Measurements from ENCODE around the gene DLL3.

DNA sequence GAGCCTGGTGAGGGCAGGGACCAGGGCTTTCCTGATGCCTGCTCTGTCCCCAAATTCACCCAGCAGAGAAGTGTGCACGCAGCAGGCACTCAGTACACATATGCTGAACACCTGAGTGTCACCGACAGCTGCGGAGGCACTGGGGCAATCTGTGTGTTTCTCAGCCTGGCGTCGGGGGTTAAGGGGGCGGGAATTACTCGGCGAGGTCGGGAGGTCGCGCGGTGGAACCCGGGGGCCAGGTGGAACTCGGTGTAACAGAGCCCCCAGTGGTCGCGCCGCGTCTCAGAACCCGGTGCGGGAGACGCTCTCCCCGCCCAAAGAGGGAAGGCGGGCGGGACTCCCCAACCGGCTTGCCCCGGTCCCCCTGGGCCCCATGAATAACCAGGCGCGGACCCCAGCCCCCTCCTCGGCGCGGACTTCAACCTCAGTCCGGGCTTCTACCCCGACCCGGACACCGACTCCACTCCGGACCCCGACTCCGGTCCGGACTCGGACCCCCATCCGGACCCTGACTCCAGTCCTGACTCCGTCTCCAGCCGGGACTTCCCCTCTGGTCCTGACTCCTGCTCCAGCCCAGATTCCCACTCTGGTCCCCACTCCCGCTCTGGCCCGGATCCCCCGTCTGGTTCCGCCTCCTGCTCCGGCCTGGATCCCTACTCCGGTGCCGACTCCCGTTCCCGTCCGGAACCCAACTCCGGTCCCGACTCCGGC lies 16.2 kb downstream of the DLL3 start, which contains the start of gene SELENOV:
- TF ChIP-seq, protein P1, sequence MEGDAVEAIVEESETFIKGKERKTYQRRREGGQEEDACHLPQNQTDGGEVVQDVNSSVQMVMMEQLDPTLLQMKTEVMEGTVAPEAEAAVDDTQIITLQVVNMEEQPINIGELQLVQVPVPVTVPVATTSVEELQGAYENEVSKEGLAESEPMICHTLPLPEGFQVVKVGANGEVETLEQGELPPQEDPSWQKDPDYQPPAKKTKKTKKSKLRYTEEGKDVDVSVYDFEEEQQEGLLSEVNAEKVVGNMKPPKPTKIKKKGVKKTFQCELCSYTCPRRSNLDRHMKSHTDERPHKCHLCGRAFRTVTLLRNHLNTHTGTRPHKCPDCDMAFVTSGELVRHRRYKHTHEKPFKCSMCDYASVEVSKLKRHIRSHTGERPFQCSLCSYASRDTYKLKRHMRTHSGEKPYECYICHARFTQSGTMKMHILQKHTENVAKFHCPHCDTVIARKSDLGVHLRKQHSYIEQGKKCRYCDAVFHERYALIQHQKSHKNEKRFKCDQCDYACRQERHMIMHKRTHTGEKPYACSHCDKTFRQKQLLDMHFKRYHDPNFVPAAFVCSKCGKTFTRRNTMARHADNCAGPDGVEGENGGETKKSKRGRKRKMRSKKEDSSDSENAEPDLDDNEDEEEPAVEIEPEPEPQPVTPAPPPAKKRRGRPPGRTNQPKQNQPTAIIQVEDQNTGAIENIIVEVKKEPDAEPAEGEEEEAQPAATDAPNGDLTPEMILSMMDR (conservative IDR thresholded peaks at IDR 0.05 in 1 of 2, IDR thresholded peaks at IDR 0.05 in 1 of 2; ENCODE audit: extremely low read depth in 1 of 2, insufficient read depth in 1 of 2, low read depth in 1 of 2, low read length in 2 of 2) = no peak
- TF ChIP-seq EZH2 (IDR thresholded peaks at IDR 0.05; ENCODE audit: borderline replicate concordance, low read length) = peak; percentile 91

All from mammary epithelial cell (primary cell).